ENCODE data around the gene MUC12. TPM values are rescaled to one million over a fixed set of nuclear protein-coding genes. Genes with fewer than 3 reads are reported as not detected.
"Not testable (repeated sequence)": the region's sequence is repeated elsewhere in the genome, so short reads cannot be mapped to it uniquely, and the experiment has no call there.

Gene MUC12, protein sequence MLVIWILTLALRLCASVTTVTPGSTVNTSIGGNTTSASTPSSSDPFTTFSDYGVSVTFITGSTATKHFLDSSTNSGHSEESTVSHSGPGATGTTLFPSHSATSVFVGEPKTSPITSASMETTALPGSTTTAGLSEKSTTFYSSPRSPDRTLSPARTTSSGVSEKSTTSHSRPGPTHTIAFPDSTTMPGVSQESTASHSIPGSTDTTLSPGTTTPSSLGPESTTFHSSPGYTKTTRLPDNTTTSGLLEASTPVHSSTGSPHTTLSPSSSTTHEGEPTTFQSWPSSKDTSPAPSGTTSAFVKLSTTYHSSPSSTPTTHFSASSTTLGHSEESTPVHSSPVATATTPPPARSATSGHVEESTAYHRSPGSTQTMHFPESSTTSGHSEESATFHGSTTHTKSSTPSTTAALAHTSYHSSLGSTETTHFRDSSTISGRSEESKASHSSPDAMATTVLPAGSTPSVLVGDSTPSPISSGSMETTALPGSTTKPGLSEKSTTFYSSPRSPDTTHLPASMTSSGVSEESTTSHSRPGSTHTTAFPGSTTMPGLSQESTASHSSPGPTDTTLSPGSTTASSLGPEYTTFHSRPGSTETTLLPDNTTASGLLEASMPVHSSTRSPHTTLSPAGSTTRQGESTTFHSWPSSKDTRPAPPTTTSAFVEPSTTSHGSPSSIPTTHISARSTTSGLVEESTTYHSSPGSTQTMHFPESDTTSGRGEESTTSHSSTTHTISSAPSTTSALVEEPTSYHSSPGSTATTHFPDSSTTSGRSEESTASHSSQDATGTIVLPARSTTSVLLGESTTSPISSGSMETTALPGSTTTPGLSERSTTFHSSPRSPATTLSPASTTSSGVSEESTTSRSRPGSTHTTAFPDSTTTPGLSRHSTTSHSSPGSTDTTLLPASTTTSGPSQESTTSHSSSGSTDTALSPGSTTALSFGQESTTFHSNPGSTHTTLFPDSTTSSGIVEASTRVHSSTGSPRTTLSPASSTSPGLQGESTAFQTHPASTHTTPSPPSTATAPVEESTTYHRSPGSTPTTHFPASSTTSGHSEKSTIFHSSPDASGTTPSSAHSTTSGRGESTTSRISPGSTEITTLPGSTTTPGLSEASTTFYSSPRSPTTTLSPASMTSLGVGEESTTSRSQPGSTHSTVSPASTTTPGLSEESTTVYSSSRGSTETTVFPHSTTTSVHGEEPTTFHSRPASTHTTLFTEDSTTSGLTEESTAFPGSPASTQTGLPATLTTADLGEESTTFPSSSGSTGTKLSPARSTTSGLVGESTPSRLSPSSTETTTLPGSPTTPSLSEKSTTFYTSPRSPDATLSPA (N-terminal part only)
- 0.02 TPM for polyA plus RNA-seq (ENCODE audit: insufficient read length)
- long read RNA-seq, donor 1, result 0 reads
- long read RNA-seq, donor 2, result 0 reads
- long read RNA-seq, donor 3, result 0 reads
- long read RNA-seq, donor 4, result 0 reads
- long read RNA-seq, donor 5, partial matches to known transcripts, result 0 of 1 reads
- long read RNA-seq, donor 5, other reads (novel, unspliced or antisense), result 0 of 1 reads
- long read RNA-seq, donor 6, result 0 reads
- long read RNA-seq, donor 7, result 0 reads
- long read RNA-seq, donor 8, result 0 reads

- DNase-seq, result no peak
These were observed at the start of gene MUC12 for GRCh38 chr7:100969066-100969615. Gene MUC12 (plus strand): TSS chr7:100969565. CDS start chr7:100969623, 58 bp downstream.

DNA sequence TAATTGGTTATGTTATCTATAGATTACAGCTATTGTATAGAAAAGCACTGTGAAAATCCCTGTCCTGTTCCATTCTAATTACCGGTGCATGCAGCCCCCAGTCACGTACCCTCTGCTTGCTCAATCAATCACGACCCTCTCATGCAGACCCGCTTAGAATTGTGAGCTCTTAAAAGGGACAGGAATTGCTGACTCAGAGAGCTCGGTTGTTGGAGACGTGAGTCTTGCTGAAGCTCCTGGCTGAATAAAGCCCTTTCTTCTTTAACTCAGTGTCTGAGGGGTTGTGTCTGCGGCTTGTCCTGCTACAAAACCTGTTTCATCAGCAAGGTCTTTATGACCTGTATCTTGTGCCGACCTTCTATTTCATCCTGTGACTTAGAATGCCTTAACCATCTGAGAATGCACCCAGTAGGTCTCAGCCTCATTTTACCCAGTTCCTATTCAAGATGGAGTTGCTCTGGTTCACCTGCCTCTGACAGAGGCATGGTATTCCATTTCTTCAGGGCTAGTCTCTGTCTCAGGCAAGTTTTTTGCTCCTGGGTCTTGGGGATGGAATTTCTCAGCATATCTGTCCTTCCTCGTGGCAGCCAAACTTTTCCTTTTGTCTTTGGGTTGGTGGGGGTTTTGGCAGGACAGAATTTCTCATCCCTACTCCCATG, 49.5 kb upstream of the MUC12 start:
- DNase-seq, result not testable (repeated sequence)

DNA sequence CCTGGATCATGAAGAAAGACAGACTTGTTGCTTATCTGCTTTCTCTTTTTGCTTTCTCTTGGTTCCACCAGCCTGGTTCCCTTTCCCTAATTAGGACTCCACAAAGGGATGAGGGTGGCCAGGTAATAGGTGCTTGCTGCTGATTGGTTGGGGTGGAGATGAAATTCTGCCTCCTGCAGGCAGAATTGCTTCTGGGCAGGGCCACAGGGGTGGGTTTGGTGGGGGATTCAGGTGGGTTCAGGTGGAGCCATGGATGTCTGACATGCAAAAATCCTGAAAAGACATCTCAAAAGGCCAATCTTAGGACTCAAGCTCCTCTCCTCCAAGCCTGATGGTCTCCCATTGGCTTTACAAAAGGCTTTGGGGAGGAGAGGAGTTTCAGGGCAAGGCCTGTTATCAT, 48.3 kb upstream of the MUC12 start:
- no peak for DNase-seq

DNA sequence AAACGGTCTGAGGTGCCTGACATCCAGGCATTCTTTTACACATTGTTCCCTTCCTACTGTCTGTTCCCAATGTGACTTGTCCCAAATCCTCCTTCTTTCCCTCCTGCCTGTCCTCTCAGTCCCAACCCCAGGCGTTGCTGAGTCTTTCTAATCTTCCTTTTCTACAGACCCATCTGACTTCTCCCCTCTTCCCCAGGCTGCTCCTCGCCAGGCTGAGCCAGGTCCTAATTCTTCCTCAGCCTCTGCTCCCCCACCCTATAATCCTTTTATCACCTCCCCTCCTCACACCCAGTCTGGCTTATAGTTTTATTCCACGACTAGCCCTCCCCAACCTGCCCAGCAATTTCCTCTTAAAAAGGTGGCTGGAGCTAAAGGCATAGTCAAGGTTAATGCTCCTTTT, 45.7 kb upstream of the MUC12 start:
- DNase-seq, result not testable (repeated sequence)

GRCh38 chr7:100929808-100930174, 39.6 kb upstream of the MUC12 start:
- DNase-seq, result no peak

DNA sequence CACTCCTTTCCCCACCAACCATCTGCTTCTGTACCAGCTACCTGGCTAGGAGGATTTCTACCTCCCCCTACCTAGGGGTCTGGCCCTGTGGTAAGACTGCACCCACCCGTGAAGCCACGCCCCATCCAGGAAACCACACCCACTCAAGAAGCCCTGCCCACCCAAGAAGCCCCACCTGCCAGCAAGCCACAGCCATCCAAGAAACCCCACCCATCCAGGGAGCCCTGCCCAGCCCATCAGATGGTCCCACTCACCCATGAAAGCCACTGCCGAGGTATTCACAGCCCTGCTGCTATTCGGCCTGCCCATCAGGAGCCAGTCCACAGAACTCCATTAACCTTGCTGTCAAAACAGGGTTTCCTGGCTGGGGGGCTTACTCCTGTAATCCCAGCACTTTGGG, 35.6 kb upstream of the MUC12 start:
- no peak for DNase-seq

- DNase-seq, result not testable (repeated sequence)
These were observed 34.0 kb upstream of the MUC12 start for GRCh38 chr7:100935381-100935780.

DNA sequence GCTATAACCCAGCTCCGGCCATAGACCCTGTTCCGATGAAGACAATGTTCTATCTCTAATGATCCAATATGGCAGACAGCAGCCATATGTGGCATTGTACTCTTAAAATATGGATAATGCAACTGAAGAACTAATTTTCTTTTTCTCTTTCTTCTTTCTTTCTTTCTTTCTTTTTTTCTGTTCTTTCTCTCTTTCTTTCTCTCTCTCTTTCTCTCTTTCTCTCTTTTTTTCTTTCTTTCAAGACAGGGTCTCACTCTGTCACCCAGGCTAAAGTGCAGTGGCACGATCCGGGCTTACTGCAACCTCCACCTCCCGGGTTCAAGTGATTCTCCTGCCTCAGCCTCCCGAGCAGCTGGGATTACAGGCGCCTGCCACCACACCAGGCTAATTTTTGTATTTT, 33.2 kb upstream of the MUC12 start:
- DNase-seq, result not testable (repeated sequence)

DNA sequence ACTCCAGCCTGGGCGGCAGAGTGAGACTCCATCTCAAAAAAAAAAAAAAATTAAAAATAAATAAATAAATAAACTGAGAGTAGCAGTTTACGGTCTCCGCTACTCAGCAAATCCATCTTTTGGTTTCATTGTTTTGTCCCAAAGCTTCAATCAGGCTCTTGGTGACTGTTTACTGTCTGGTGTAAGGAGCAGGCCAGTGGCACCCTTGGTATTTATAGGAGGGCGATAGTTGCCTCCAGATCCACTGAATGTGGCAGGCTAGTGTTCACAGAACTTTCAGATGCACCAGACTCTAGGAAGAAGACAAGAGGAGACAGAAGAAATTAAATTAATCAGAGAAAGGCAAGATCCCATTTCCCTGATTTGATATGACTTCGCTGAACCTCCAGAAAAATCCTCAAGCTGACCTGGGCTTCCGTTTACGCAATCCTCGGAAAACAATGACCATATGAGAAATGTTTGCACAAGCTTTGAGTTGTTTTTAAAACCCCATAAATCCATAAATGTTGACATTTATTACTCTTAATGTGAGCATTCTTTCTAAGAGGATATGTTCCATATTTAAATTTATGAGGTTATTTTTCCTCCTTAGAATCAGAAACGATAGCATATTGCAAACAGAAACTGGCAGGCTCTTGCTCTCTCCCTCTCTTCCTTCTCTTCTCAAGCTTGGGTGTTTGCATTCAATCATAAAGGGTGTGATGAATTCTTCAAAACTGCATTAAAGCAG, 27.2 kb upstream of the MUC12 start:
- peak; percentile 26 for DNase-seq

DNA sequence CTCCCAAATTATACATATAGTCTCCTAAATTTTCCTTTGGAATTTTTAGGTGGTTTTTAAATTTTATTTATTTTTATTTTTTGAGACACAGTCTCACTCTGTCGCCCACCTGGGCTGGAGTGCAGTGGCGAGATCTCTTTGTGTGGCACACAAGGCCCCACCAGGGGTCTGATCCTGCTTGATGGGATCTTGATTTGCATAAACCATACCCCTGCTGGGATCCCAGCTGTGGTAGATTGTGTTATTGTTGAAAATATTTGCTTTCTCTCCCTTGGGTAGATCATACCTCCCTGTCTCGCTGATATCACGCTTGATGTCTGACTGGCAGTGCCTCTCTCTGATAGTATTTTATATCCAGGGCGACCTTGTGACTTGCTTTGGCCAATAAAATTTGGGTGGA, 25.7 kb upstream of the MUC12 start:
- no peak for DNase-seq

DNA sequence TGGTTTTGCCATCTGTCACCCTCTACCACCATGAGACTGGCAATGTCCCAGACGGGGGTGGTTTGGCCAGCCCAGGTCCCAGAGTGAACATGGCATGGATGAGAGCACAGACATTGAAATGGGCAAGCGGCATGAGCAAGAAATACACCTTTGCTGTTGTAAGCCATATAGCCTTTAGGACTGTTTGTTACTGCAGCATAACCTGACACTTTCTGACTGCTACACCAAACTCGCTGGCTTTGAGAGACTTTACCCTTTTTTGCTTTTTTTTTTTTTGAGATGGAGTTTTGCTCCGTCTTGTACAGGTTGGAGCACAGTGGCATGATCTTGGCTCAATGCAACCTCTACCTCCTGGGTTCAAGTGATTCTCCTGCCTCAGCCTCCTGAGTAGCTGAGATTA, 25.2 kb upstream of the MUC12 start:
- DNase-seq, result no peak

- no peak for DNase-seq
These were observed 23.3 kb upstream of the MUC12 start for GRCh38 chr7:100946111-100946510.

DNA sequence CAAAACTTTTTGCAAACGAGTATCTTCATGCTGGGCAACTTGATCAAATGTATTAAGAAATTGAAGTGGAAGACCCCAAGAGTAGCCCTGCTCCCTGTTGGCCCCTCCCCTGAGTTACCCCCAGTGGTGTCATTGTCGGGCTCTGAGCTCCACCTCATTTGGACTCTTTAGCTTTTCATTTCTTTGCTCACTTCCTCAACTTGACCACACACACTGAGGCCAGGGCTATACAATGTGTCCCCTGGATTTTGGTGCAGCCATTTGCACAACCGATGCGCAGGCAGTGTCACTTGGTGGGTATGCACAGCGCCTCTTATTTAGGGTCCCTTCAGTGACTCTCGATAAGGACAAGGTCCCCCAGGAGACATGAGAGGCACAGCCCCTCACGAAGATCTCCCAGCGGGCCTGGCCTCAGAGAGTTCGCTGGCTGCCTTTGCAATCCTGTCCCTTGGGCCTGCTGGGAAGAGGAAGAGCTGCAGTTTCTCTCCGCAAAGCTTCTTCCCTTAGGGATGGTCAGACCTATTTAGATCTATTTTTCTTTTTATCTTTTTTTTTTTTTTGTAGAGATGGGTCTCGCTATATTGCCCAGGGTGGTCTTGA, 22.5 kb upstream of the MUC12 start:
- DNase-seq, result no peak

DNA sequence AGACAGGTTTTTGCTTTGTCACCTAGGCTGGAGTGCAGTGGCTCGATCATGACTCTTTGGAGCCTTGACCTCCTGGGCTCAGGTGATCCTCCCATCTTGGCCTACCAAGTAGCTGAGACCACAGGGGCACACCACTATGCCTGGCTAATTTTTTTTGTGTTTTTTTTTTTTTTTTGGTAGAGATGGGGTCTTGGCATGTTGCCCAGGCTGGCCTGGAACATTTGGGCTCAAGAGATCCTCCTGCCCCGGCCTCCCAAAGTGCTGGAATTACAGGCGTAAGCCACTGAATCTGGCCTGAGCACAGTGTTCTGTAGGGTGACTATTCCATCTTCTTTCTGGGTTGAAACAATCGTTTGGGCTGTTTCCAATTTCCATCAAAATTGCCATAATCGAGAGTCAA, 21.6 kb upstream of the MUC12 start:
- DNase-seq, result no peak

GRCh38 chr7:100949227-100949932, 20.0 kb upstream of the MUC12 start, which contains the start of gene MUC3A:
Gene MUC3A (plus strand): TSS chr7:100949534. CDS start chr7:100949625, 91 bp downstream.
- no peak for DNase-seq

- no peak for DNase-seq
These were observed 19.4 kb upstream of the MUC12 start for GRCh38 chr7:100949933-100950443.

- no peak for DNase-seq
These were observed 18.2 kb upstream of the MUC12 start for GRCh38 chr7:100951172-100951571.

DNA sequence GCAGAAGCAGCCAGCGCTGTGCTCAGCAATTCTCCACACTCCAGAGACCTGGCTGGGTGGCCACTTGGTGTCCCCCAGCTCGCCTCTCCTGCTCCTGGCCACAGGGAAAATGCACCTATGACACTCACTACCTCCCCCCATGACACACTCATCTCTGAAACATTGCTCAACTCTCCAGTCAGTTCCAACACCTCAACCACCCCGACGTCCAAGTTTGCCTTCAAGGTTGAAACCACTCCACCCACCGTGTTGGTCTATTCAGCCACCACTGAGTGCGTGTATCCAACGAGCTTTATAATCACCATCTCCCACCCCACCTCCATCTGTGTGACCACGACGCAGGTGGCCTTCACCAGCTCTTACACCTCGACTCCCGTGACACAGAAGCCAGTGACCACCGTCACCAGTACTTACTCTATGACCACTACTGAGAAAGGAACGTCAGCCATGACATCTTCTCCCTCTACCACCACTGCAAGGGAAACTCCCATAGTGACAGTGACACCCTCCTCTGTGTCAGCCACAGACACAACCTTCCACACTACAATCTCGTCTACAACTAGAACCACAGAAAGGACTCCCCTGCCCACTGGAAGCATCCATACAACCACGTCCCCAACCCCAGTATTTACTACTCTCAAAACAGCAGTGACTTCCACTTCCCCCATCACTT, 17.3 kb upstream of the MUC12 start:
- DNase-seq, result no peak
